AG04450 (cell line): ENCODE results near the gene TRIM47. TPM values are rescaled to one million over a fixed set of nuclear protein-coding genes. Genes with fewer than 3 reads are reported as not detected.
A peak's percentile ranks its signal among the peaks of the same experiment; 100 is the strongest.
"Not testable (repeated sequence)": the region's sequence is repeated elsewhere in the genome, so short reads cannot be mapped to it uniquely, and the experiment has no call there.

ENCODE experiments used
- CTCF ChIA-PET: fragments of 300-600, 350-600 bp; formaldehyde crosslinking; extraction: SDS; loops from one replicate; lab custom pipeline; 2022; ENCODE audit warnings: antibody characterized with exemption, inconsistent platforms; lab: Charles Lee
- POLR2A ChIA-PET: fragments of 350-600 bp; formaldehyde crosslinking; extraction: SDS; loops from one replicate; lab custom pipeline; 2021; ENCODE audit warnings: antibody characterized with exemption, inconsistent platforms; lab: Yijun Ruan, JAX
- DNase-seq: peaks from one replicate; pipeline ENCODE4 v3.0.0-alpha.2; 2011; ENCODE audit warnings: low read depth, low spot score
- H3K27ac ChIP-seq: one replicate; pipeline ENCODE4 v1.5.1; 2012; ENCODE audit warnings: low read depth, low read length, control low read depth
- H3K27me3 ChIP-seq: one replicate; pipeline ENCODE4 v1.6.0; 2012; ENCODE audit warnings: low read length; ENCODE audit not compliant: control insufficient read depth, insufficient read depth
- H3K4me3 ChIP-seq: 2 replicates; pipeline ENCODE4 v1.5.1; 2011; ENCODE audit warnings: mild to moderate bottlenecking, low read depth, low read length, control low read depth
- H3K9me3 ChIP-seq: 2 replicates; pipeline ENCODE4 v1.5.1; 2012; ENCODE audit warnings: low read length; ENCODE audit not compliant: control insufficient read depth, insufficient read depth
- CTCF ChIP-seq: IDR thresholded peaks from 2 replicates; pipeline ENCODE4 v1.5.1; 2011; ENCODE audit warnings: low read depth, low read length, control low read depth, inconsistent platforms
- polyA plus RNA-seq: library from polyadenylated mRNA; depleted of rRNA; stranded (reverse); fragments of >200 nt; gene quantifications from 2 replicates; pipeline ENCODE4 v1.2.3, GENCODE V29; 2011

TRIM47 gene
- polyA plus RNA-seq, 1 experiment = 5.7 TPM

- Histone ChIP-seq H3K4me3 (no peak overlapping the region), H3K27me3 (no peaks in the 10 kb centered on the region), H3K27ac (peak overlapping the region; percentile 47), H3K9me3 (no peaks in the 10 kb centered on the region; the same call in 1 of the 2 replicates)
- POLR2A ChIA-PET = interaction anchor here (0.5 to 1.4 kb wide), 4 partner anchors 8 to 100 kb away, joined by 3 to 7 read pairs (median 5); no protein-coding TSS in a partner anchor
- DNase-seq = no peak
- CTCF ChIA-PET = interaction anchor here (1.1 to 1.7 kb wide), 3 partner anchors 11 to 90 kb away, joined by 3 to 4 read pairs (median 3); partner anchors contain the start of gene MRPL38
- no peak for TF ChIP-seq CTCF
Observed at GRCh38 chr17:75872434-75873351, 5.7 kb downstream of the TRIM47 start.

GRCh38 chr17:75870228-75870627, 8.2 kb downstream of the TRIM47 start:
- not testable (repeated sequence) for H3K27ac ChIP-seq, DNase-seq, H3K27me3 ChIP-seq, H3K9me3 ChIP-seq
- POLR2A ChIA-PET = interaction anchor here (1.0 kb wide), 1 partner anchor 15 kb away, joined by 5 read pairs; the partner anchor contains the start of gene WBP2
- CTCF ChIA-PET = interaction anchor here (1.0 kb wide), 1 partner anchor 7 kb away, joined by 4 read pairs; no protein-coding TSS in a partner anchor
- H3K4me3 ChIP-seq = peak overlapping the region; percentile 37

GRCh38 chr17:75869282-75870141, 8.9 kb downstream of the TRIM47 start:
- CTCF ChIA-PET = interaction anchor here (0.6 to 1.0 kb wide), 3 partner anchors 8 to 9 kb away, joined by 3 to 4 read pairs (median 3); partner anchors contain the start of gene TRIM47
- no peaks in the 10 kb centered on the region for H3K27me3 ChIP-seq
- H3K27ac ChIP-seq = peak overlapping the region; percentile 91
- no peak for TF ChIP-seq CTCF
- H3K9me3 ChIP-seq = no peaks in the 10 kb centered on the region
- DNase-seq = no peak
- peak overlapping the region; percentile 37 for H3K4me3 ChIP-seq
- POLR2A ChIA-PET = interaction anchor here (1.0 to 2.0 kb wide), 2 partner anchors 14 to 89 kb away, joined by 5 to 7 read pairs; partner anchors contain the start of gene WBP2

GRCh38 chr17:75868730-75869281, 9.6 kb downstream of the TRIM47 start:
- not testable (repeated sequence) for H3K9me3 ChIP-seq, DNase-seq, H3K4me3 ChIP-seq, H3K27me3 ChIP-seq
- ChIA-PET POLR2A (interaction anchor here (2.0 kb wide), 1 partner anchor 89 kb away, joined by 7 read pairs; no protein-coding TSS in a partner anchor), CTCF (interaction anchor here (2.2 kb wide), 1 partner anchor 14 kb away, joined by 8 read pairs; the partner anchor contains the start of gene WBP2)
- peak overlapping the region; percentile 91 for H3K27ac ChIP-seq

- not testable (repeated sequence) for H3K4me3 ChIP-seq, DNase-seq, H3K27me3 ChIP-seq, H3K27ac ChIP-seq, H3K9me3 ChIP-seq
- POLR2A ChIA-PET = interaction anchor here (1.3 to 1.6 kb wide), 2 partner anchors 8 to 86 kb away, joined by 7 to 10 read pairs; no protein-coding TSS in a partner anchor
- CTCF ChIA-PET = interaction anchor here (0.6 to 1.5 kb wide), 5 partner anchors 10 to 599 kb away, joined by 3 to 7 read pairs (median 3); partner anchors contain the start of gene WBP2
Observed at GRCh38 chr17:75865404-75866188, 12.8 kb downstream of the TRIM47 start.

GRCh38 chr17:75864887-75865286, 13.5 kb downstream of the TRIM47 start:
- not testable (repeated sequence) for DNase-seq, H3K4me3 ChIP-seq, H3K27me3 ChIP-seq, H3K9me3 ChIP-seq
- H3K27ac ChIP-seq = peak overlapping the region; percentile 25
- ChIA-PET POLR2A (interaction anchor here (0.8 to 1.9 kb wide), 4 partner anchors 8 to 85 kb away, joined by 3 to 10 read pairs (median 8); partner anchors contain the start of genes TRIM65 and WBP2), CTCF (interaction anchor here (0.6 to 1.5 kb wide), 6 partner anchors 10 to 599 kb away, joined by 3 to 7 read pairs (median 3); partner anchors contain the start of gene WBP2)
